Spleen (tissue), 7 donors: ENCODE measurements around the gene HCRTR2.

Experiments used
- POLR2A ChIP-seq, 3 donors: fragments of 450-650 bp; IDR thresholded peaks; one replicate each; pipeline ENCODE4 v1.5.1; 2017; ENCODE audit warnings: antibody characterized with exemption in 3 of 3, mild to moderate bottlenecking in 1 of 3
- POLR2AphosphoS5 ChIP-seq, 3 donors: sonication (generic); formaldehyde crosslinking; IDR thresholded peaks; one replicate each; pipeline ENCODE4 v1.5.1; 2017; ENCODE audit warnings: antibody characterized with exemption in 3 of 3
- TF ChIP-seq, protein P1 (sequence below), 11 experiments: fragments of 200-600 bp in 7 of 11; fragments of 450-650 bp in 4 of 11; sonication (generic) in 4 of 11; IDR thresholded peaks in 8 of 11; conservative IDR thresholded peaks in 3 of 11; 1 replicate in 7 of 11; 2 replicates in 4 of 11; pipeline versions ENCODE4 v1.4.0 to v1.8.0; 2016 to 2021; ENCODE audit warnings: antibody characterized with exemption in 11 of 11, inconsistent platforms in 4 of 11, mild to moderate bottlenecking in 1 of 11
- donor health status: DM: no; HTN: no; CAD: no; lungs with moderate emphysema.
- donor health status: DM: no; HTN: no; CAD: no.
- donor health status: DM: no; HTN: no; CAD: no.

- TF ChIP-seq POLR2A (IDR thresholded peaks at IDR 0.05) (no peak), POLR2AphosphoS5 (IDR thresholded peaks at IDR 0.05) (no peak)
- TF ChIP-seq, protein P1, sequence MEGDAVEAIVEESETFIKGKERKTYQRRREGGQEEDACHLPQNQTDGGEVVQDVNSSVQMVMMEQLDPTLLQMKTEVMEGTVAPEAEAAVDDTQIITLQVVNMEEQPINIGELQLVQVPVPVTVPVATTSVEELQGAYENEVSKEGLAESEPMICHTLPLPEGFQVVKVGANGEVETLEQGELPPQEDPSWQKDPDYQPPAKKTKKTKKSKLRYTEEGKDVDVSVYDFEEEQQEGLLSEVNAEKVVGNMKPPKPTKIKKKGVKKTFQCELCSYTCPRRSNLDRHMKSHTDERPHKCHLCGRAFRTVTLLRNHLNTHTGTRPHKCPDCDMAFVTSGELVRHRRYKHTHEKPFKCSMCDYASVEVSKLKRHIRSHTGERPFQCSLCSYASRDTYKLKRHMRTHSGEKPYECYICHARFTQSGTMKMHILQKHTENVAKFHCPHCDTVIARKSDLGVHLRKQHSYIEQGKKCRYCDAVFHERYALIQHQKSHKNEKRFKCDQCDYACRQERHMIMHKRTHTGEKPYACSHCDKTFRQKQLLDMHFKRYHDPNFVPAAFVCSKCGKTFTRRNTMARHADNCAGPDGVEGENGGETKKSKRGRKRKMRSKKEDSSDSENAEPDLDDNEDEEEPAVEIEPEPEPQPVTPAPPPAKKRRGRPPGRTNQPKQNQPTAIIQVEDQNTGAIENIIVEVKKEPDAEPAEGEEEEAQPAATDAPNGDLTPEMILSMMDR (IDR thresholded peaks at IDR 0.05 in 8 of 11, conservative IDR thresholded peaks at IDR 0.05 in 3 of 11), result no peak
Measured at GRCh38 chr6:55153284-55153683, 21.0 kb upstream of the HCRTR2 start.
